ENCODE data around the gene ZC3H12C.

Gene ZC3H12C

GRCh38 chr11:110090466-110091026, 2.6 kb upstream of the ZC3H12C start:
- DNase-seq (ENCODE audit: low spot score) = no peak
- in situ Hi-C loops (cut with MboI; ENCODE audit: low sequenced_read_pairs, unreplicated experiment) = no loop called here
- no peak for TF ChIP-seq CTCF (IDR thresholded peaks at IDR 0.05; ENCODE audit: borderline replicate concordance, control extremely low read depth, extremely low read depth, insufficient read depth, missing control alignments)

- no peak for TF ChIP-seq CTCF (IDR thresholded peaks at IDR 0.05; ENCODE audit: borderline replicate concordance, control extremely low read depth, extremely low read depth, insufficient read depth, missing control alignments)
- DNase-seq (ENCODE audit: low spot score) = no peak
- in situ Hi-C loops (cut with MboI; ENCODE audit: low sequenced_read_pairs, unreplicated experiment) = no loop called here
Observed at GRCh38 chr11:110092111-110092514, 1.1 kb upstream of the ZC3H12C start.

GRCh38 chr11:110093407-110094297, 460 bp downstream of the ZC3H12C start:
- peak; percentile 44 for DNase-seq (ENCODE audit: low spot score)
- no peak for TF ChIP-seq CTCF (IDR thresholded peaks at IDR 0.05; ENCODE audit: borderline replicate concordance, control extremely low read depth, extremely low read depth, insufficient read depth, missing control alignments)
- in situ Hi-C loops (cut with MboI; ENCODE audit: low sequenced_read_pairs, unreplicated experiment) = no loop called here

GRCh38 chr11:110094298-110095285, 1.4 kb downstream of the ZC3H12C start:
- TF ChIP-seq CTCF (IDR thresholded peaks at IDR 0.05; ENCODE audit: borderline replicate concordance, control extremely low read depth, extremely low read depth, insufficient read depth, missing control alignments) = no peak
- in situ Hi-C loops (cut with MboI; ENCODE audit: low sequenced_read_pairs, unreplicated experiment) = no loop called here
- DNase-seq (ENCODE audit: low spot score) = no peak

GRCh38 chr11:110095554-110095953, 2.4 kb downstream of the ZC3H12C start:
- no peak for DNase-seq (ENCODE audit: low spot score)
- TF ChIP-seq CTCF (IDR thresholded peaks at IDR 0.05; ENCODE audit: borderline replicate concordance, control extremely low read depth, extremely low read depth, insufficient read depth, missing control alignments) = no peak
- in situ Hi-C loops (cut with MboI; ENCODE audit: low sequenced_read_pairs, unreplicated experiment) = no loop called here

GRCh38 chr11:110096496-110096895, 3.3 kb downstream of the ZC3H12C start:
- in situ Hi-C loops (cut with MboI; ENCODE audit: low sequenced_read_pairs, unreplicated experiment) = no loop called here
- no peak for DNase-seq (ENCODE audit: low spot score)
- no peak for TF ChIP-seq CTCF (IDR thresholded peaks at IDR 0.05; ENCODE audit: borderline replicate concordance, control extremely low read depth, extremely low read depth, insufficient read depth, missing control alignments)

All from GM13976 (cell line).